ENCODE results near the gene NLRP5.

Gene NLRP5

DNA sequence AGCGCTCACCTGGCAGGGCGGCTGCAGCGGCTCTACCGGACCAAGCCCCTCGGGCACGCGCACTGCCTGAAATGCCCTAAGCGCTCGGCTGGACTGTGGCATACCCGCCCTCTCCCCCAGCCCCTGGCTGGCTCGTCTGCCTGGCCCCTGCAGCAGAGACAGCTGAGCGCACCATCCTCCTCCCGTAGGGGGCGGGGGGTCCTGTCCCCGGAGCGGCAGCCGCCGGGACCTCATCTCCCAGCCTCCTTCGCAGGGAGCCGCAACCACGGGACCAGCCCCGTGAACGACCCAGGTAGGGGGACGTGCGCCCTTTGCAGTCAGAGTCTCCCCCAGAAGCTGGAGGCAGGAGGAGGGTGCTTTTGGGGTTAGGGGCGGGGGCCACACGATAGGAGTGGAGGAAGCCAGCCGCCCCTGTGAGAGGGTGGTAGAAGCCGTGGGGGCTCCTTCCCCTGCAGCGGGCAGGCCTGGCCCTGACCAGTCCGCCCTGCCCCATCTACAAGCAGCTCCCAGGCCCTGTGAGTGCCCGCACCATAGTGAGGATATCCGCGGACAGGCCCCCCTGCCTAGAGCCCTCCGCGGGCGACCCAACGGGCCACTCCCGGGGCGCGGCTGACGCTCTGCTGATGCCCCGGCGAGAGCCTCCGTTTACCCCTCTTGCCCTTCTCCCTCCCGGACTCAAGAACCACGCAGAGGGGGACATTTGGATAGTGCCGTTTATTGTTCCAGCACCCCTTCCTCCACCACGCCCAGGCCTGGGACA is 100.3 kb downstream of the NLRP5 start:
- no peaks in the 10 kb centered on the region for H3K27me3 ChIP-seq (ENCODE audit: low read depth, low read length)
- no peak overlapping the region for H3K27ac ChIP-seq (ENCODE audit: low read length)
- H3K4me3 ChIP-seq (ENCODE audit: low read length), result no peak overlapping the region
- H3K9me3 ChIP-seq (ENCODE audit: insufficient read depth, low read length), result no peaks in the 10 kb centered on the region
- no peak overlapping the region for H3K9ac ChIP-seq (ENCODE audit: low read length)
- no peak overlapping the region for H3K4me2 ChIP-seq (ENCODE audit: low read length)
- H4K20me1 ChIP-seq (ENCODE audit: insufficient read depth, low read length), result peaks cover 12% of the 10 kb centered on the region; the same call in 1 of the 2 replicates
- no peak for TF ChIP-seq EZH2phosphoT487 (IDR thresholded peaks at IDR 0.05; ENCODE audit: low read depth)
- peaks cover 47% of the 10 kb centered on the region for H3K79me2 ChIP-seq (ENCODE audit: low read length)
- H3K36me3 ChIP-seq (replicated peaks; ENCODE audit: low read depth, low read length), result peaks cover 40% of the 10 kb centered on the region
- no peak overlapping the region for H2AFZ ChIP-seq (ENCODE audit: low read depth, low read length)
- H3K4me1 ChIP-seq (ENCODE audit: low read length), result peaks cover 46% of the 10 kb centered on the region

- Histone ChIP-seq H3K27me3 (ENCODE audit: low read depth, low read length) (no peaks in the 10 kb centered on the region), H3K4me1 (ENCODE audit: low read length) (peaks cover 52% of the 10 kb centered on the region), H3K9me3 (ENCODE audit: insufficient read depth, low read length) (no peaks in the 10 kb centered on the region), H3K4me2 (ENCODE audit: low read length) (no peak overlapping the region), H4K20me1 (ENCODE audit: insufficient read depth, low read length) (peaks cover 12% of the 10 kb centered on the region; the same call in 1 of the 2 replicates), H3K79me2 (ENCODE audit: low read length) (peaks cover 57% of the 10 kb centered on the region), H3K27ac (ENCODE audit: low read length) (no peak overlapping the region), H3K4me3 (ENCODE audit: low read length) (no peak overlapping the region), H3K9ac (ENCODE audit: low read length) (no peak overlapping the region), H2AFZ (ENCODE audit: low read depth, low read length) (no peak overlapping the region), H3K36me3 (replicated peaks; ENCODE audit: low read depth, low read length) (peaks cover 44% of the 10 kb centered on the region)
- no peak for TF ChIP-seq EZH2phosphoT487 (IDR thresholded peaks at IDR 0.05; ENCODE audit: low read depth)
- TF ChIP-seq CTCF (IDR thresholded peaks at IDR 0.05; ENCODE audit: low read depth, low read length), result no peak
Measured at GRCh38 chr19:56087647-56088496, 101.3 kb downstream of the NLRP5 start.

- H3K79me2 ChIP-seq (ENCODE audit: low read length), result peaks cover 65% of the 10 kb centered on the region
- H3K27me3 ChIP-seq (ENCODE audit: low read depth, low read length), result no peaks in the 10 kb centered on the region
- H3K9ac ChIP-seq (ENCODE audit: low read length), result no peak overlapping the region
- peaks cover 12% of the 10 kb centered on the region; the same call in 1 of the 2 replicates for H4K20me1 ChIP-seq (ENCODE audit: insufficient read depth, low read length)
- H3K4me1 ChIP-seq (ENCODE audit: low read length), result peaks cover 60% of the 10 kb centered on the region
- peaks cover 52% of the 10 kb centered on the region for H3K36me3 ChIP-seq (replicated peaks; ENCODE audit: low read depth, low read length)
- H2AFZ ChIP-seq (ENCODE audit: low read depth, low read length), result no peak overlapping the region
- H3K4me2 ChIP-seq (ENCODE audit: low read length), result no peak overlapping the region
- TF ChIP-seq CTCF (IDR thresholded peaks at IDR 0.05; ENCODE audit: low read depth, low read length) (no peak), EZH2phosphoT487 (IDR thresholded peaks at IDR 0.05; ENCODE audit: low read depth) (no peak)
- no peak overlapping the region for H3K4me3 ChIP-seq (ENCODE audit: low read length)
- no peak overlapping the region for H3K27ac ChIP-seq (ENCODE audit: low read length)
- no peaks in the 10 kb centered on the region for H3K9me3 ChIP-seq (ENCODE audit: insufficient read depth, low read length)
Measured at GRCh38 chr19:56088497-56089215, 102.1 kb downstream of the NLRP5 start.

- peaks cover 12% of the 10 kb centered on the region; the same call in 1 of the 2 replicates for H4K20me1 ChIP-seq (ENCODE audit: insufficient read depth, low read length)
- H3K79me2 ChIP-seq (ENCODE audit: low read length), result peaks cover 66% of the 10 kb centered on the region
- H2AFZ ChIP-seq (ENCODE audit: low read depth, low read length), result no peak overlapping the region
- peaks cover 63% of the 10 kb centered on the region for H3K4me1 ChIP-seq (ENCODE audit: low read length)
- H3K27me3 ChIP-seq (ENCODE audit: low read depth, low read length), result no peaks in the 10 kb centered on the region
- H3K27ac ChIP-seq (ENCODE audit: low read length), result peak overlapping the region; percentile 97
- H3K9me3 ChIP-seq (ENCODE audit: insufficient read depth, low read length), result no peaks in the 10 kb centered on the region
- H3K4me3 ChIP-seq (ENCODE audit: low read length), result no peak overlapping the region
- 0 out of 2 replicates have a peak overlapping the region, but pooled peaks have one; percentile 27 for H3K4me2 ChIP-seq (ENCODE audit: low read length)
- peaks cover 54% of the 10 kb centered on the region for H3K36me3 ChIP-seq (replicated peaks; ENCODE audit: low read depth, low read length)
- no peak for TF ChIP-seq EZH2phosphoT487 (IDR thresholded peaks at IDR 0.05; ENCODE audit: low read depth)
- no peak overlapping the region; the same call in 1 of the 2 replicates for H3K9ac ChIP-seq (ENCODE audit: low read length)
Measured at GRCh38 chr19:56089344-56089743, 102.8 kb downstream of the NLRP5 start.

Data from OCI-LY3 (cell line).